HepG2 (cell line): Measurements from ENCODE around the gene AHSP. TPM values are rescaled to one million over a fixed set of nuclear protein-coding genes. Genes with fewer than 3 reads are reported as not detected.

Experiments
- AHR ChIP-seq: IDR thresholded peaks from 2 replicates; pipeline ENCODE4 v1.6.1; 2018; ENCODE audit warnings: missing genetic modification reagents, missing compliant biosample characterization
- CREB1 ChIP-seq, 2 experiments: fragments of 450-650 bp in 1 of 2; IDR thresholded peaks; 2 replicates each; pipeline ENCODE4 v1.6.1; 2016 to 2017; ENCODE audit warnings: control low read depth in 1 of 2, mild to moderate bottlenecking in 1 of 2, missing compliant biosample characterization in 1 of 2, missing genetic modification characterization in 1 of 2
- HBP1 ChIP-seq: IDR thresholded peaks from 2 replicates; pipeline ENCODE4 v1.6.1; 2016; ENCODE audit warnings: low read depth, control low read depth
- HMGA1 ChIP-seq: sonication (generic); formaldehyde crosslinking; conservative IDR thresholded peaks from 2 replicates; pipeline ENCODE4 v1.4.0; 2020; ENCODE audit warnings: missing genetic modification reagents
- HNF4A ChIP-seq: sonication (generic); formaldehyde crosslinking; IDR thresholded peaks from 2 replicates; pipeline ENCODE4 v1.4.0; 2020; ENCODE audit warnings: missing genetic modification reagents
- KAT2B ChIP-seq: fragments of 150-350 bp; IDR thresholded peaks from 2 replicates; pipeline ENCODE4 v1.6.1; 2014; ENCODE audit warnings: low read depth, low read length, borderline replicate concordance
- KDM4B ChIP-seq: sonication (generic); formaldehyde crosslinking; IDR thresholded peaks from 2 replicates; pipeline ENCODE4 v1.4.0; 2020; ENCODE audit warnings: missing genetic modification reagents
- MAFG ChIP-seq: sonication (generic); formaldehyde crosslinking; IDR thresholded peaks from 2 replicates; pipeline ENCODE4 v1.5.1; 2020; ENCODE audit warnings: mild to moderate bottlenecking, missing genetic modification reagents
- PTBP1 ChIP-seq: fragments of 200-400 bp; formaldehyde crosslinking; IDR thresholded peaks from 2 replicates; pipeline ENCODE4 v1.6.1; 2018; ENCODE audit warnings: low read length, low read depth; ENCODE audit not compliant: poor library complexity, severe bottlenecking
- RAD21 ChIP-seq: fragments of 450-650 bp; formaldehyde crosslinking; IDR thresholded peaks from 2 replicates; pipeline ENCODE4 v1.5.0; 2020; ENCODE audit warnings: mild to moderate bottlenecking
- ZBTB2 ChIP-seq: sonication (generic); formaldehyde crosslinking; IDR thresholded peaks from 2 replicates; pipeline ENCODE4 v1.8.0; 2022; ENCODE audit warnings: low read depth, missing genetic modification reagents
- ZBTB34 ChIP-seq: sonication (generic); formaldehyde crosslinking; IDR thresholded peaks from 2 replicates; pipeline ENCODE4 v1.8.0; 2022; ENCODE audit warnings: mild to moderate bottlenecking, missing genetic modification reagents
- ZBTB40 ChIP-seq, 2 experiments: fragments of 450-650 bp in 1 of 2; sonication (generic) in 1 of 2; formaldehyde crosslinking in 1 of 2; IDR thresholded peaks; 2 replicates each; pipeline versions ENCODE4 v1.6.1 to v1.8.0; 2016 to 2022; ENCODE audit warnings: antibody characterized with exemption in 1 of 2, mild to moderate bottlenecking in 1 of 2, missing genetic modification reagents in 1 of 2
- ZNF121 ChIP-seq: sonication (generic); formaldehyde crosslinking; IDR thresholded peaks from 2 replicates; pipeline ENCODE4 v1.5.0; 2020; ENCODE audit warnings: mild to moderate bottlenecking, missing genetic modification reagents
- ZNF839 ChIP-seq: sonication (generic); formaldehyde crosslinking; IDR thresholded peaks from 2 replicates; pipeline ENCODE4 v1.4.0; 2020; ENCODE audit warnings: missing genetic modification reagents, mild to moderate bottlenecking, borderline replicate concordance
- polyA plus RNA-seq, 8 experiments: library from polyadenylated mRNA; depleted of rRNA in 3 of 8; stranded (reverse) in 7 of 8; unstranded in 1 of 8; fragments of >200 nt; fragmentation: Illumina TruSeq in 4 of 8; extraction: Trizol in 4 of 8; gene quantifications; 2 replicates each; pipeline versions ENCODE4 v1.2.1 to v1.2.3, GENCODE V29; 2011 to 2016; ENCODE audit warnings: low read depth in 4 of 8, missing spikeins in 1 of 8, mixed read lengths in 1 of 8; ENCODE audit not compliant: insufficient read depth in 1 of 8
- total RNA-seq, 5 experiments: library from RNA; depleted of rRNA; stranded (reverse); fragments of >200 nt; fragmentation: Illumina TruSeq; extraction: Trizol; gene quantifications; 2 replicates each; pipeline ENCODE4 v1.2.3, GENCODE V29; 2016; ENCODE audit warnings: low read depth in 1 of 5

Gene AHSP
- total and polyA plus RNA-seq, 2 of the 13 experiments (the other 11 are each of a cell fraction or from before 2014, with no cell fraction given): not detected

- TF ChIP-seq HBP1 (CRISPR knock-in tag) (peak; percentile 63; the same call in 1 of the 2 replicates), HMGA1 (no peak), PTBP1 (peak; percentile 91), MAFG (CRISPR knock-in tag) (no peak), KAT2B (no peak), ZBTB40 (IDR thresholded peaks at IDR 0.05) (no peak), ZBTB40 (CRISPR knock-in tag; IDR thresholded peaks at IDR 0.05) (peak; percentile 93; the same call in 1 of the 2 replicates), HNF4A (peak; percentile 36; the same call in 1 of the 2 replicates), ZBTB34 (CRISPR knock-in tag) (peak; percentile 77; the same call in 1 of the 2 replicates), ZNF121 (no peak; the same call in none of the 2 replicates), KDM4B (CRISPR knock-in tag) (peak; percentile 95), ZBTB2 (peak; percentile 64; the same call in 1 of the 2 replicates), RAD21 (CRISPR knock-in tag) (peak; percentile 42), CREB1 (IDR thresholded peaks at IDR 0.05) (peak; percentile 52), CREB1 (CRISPR knock-in tag; IDR thresholded peaks at IDR 0.05) (peak; percentile 79), AHR (CRISPR knock-in tag) (peak; percentile 86), ZNF839 (CRISPR knock-in tag) (peak; percentile 95)
Measured at GRCh38 chr16:31507929-31508705, 19.6 kb upstream of the AHSP start, which contains the start of gene RUSF1 (continued).
